Liver (tissue), 9 donors: ENCODE measurements around the gene PHB1. TPM values are rescaled to one million over a fixed set of nuclear protein-coding genes. Genes with fewer than 3 reads are reported as not detected.

Experiments
- DNase-seq: peaks from one replicate; pipeline ENCODE4 v3.0.0-alpha.2; 2017; ENCODE audit warnings: low spot score
- H3K27ac ChIP-seq, 2 donors: one replicate each; pipeline ENCODE4 v1.7.0; 2013; ENCODE audit warnings: inconsistent platforms in 2 of 2, low read length in 2 of 2, control low read depth in 1 of 2, low read depth in 1 of 2, mild to moderate bottlenecking in 1 of 2
- H3K27me3 ChIP-seq, 4 donors: one replicate each; pipeline versions ENCODE4 v1.6.1 to v1.7.0; 2013; ENCODE audit warnings: low read length in 3 of 4, inconsistent platforms in 1 of 4, mild to moderate bottlenecking in 1 of 4, moderate library complexity in 1 of 4; ENCODE audit not compliant: control insufficient read depth in 4 of 4, insufficient read depth in 4 of 4
- H3K36me3 ChIP-seq, 4 donors: one replicate each; pipeline versions ENCODE4 v1.6.1 to v1.7.0; 2013; ENCODE audit warnings: low read length in 3 of 4, mild to moderate bottlenecking in 3 of 4, low read depth in 1 of 4, moderate library complexity in 1 of 4; ENCODE audit not compliant: control insufficient read depth in 4 of 4, insufficient read depth in 3 of 4
- H3K4me1 ChIP-seq, 4 donors: one replicate each; pipeline versions ENCODE4 v1.6.1 to v1.7.0; 2013; ENCODE audit warnings: low read length in 3 of 4, mild to moderate bottlenecking in 3 of 4, moderate library complexity in 1 of 4; ENCODE audit not compliant: control insufficient read depth in 4 of 4, insufficient read depth in 4 of 4
- H3K4me3 ChIP-seq, 3 donors: one replicate each; pipeline versions ENCODE4 v1.6.1 to v1.7.0; 2013; ENCODE audit warnings: low read length in 3 of 3, control low read depth in 1 of 3, low read depth in 1 of 3, mild to moderate bottlenecking in 1 of 3
- H3K9ac ChIP-seq, 2 donors: one replicate each; pipeline ENCODE4 v1.7.0; 2013; ENCODE audit warnings: low read length in 2 of 2, mild to moderate bottlenecking in 2 of 2, moderate library complexity in 2 of 2, control low read depth in 1 of 2, low read depth in 1 of 2
- H3K9me3 ChIP-seq, 4 donors: one replicate each; pipeline versions ENCODE4 v1.6.1 to v1.7.0; 2013; ENCODE audit warnings: low read length in 3 of 4; ENCODE audit not compliant: control insufficient read depth in 4 of 4
- FOXA2 ChIP-seq: IDR thresholded peaks from 2 replicates; pipeline ENCODE4 v1.6.1; 2016; ENCODE audit warnings: antibody characterized with exemption
- HNF4A ChIP-seq, 2 donors: conservative IDR thresholded peaks; 2 replicates each; pipeline ENCODE4 v1.6.1; 2016; ENCODE audit warnings: antibody characterized with exemption in 2 of 2, mild to moderate bottlenecking in 2 of 2
- HNF4G ChIP-seq: IDR thresholded peaks from 2 replicates; pipeline ENCODE4 v1.6.1; 2016; ENCODE audit warnings: antibody characterized with exemption
- RAD21 ChIP-seq, 2 donors: IDR thresholded peaks; 2 replicates each; pipeline ENCODE4 v1.6.1; 2016; ENCODE audit warnings: antibody characterized with exemption in 2 of 2, mild to moderate bottlenecking in 2 of 2
- RXRA ChIP-seq, 2 donors: IDR thresholded peaks; 2 replicates each; pipeline ENCODE4 v1.6.1; 2017 to 2018; ENCODE audit warnings: antibody characterized with exemption in 2 of 2, mild to moderate bottlenecking in 1 of 2
- TAF1 ChIP-seq: conservative IDR thresholded peaks from 2 replicates; pipeline ENCODE4 v1.6.1; 2016; ENCODE audit warnings: antibody characterized with exemption, mild to moderate bottlenecking
- WGBS: extraction: QIAGEN DNeasy Blood & Tissue Kit; methylation state at CpG from one replicate; pipeline ENCODE4 v1.1.7; 2013; 5-methylcytosine and 5-hydroxymethylcytosine counted together
- polyA plus RNA-seq, 2 donors: library from polyadenylated mRNA; stranded (reverse) in 1 of 2; unstranded in 1 of 2; fragments of 200-250 nt in 1 of 2; fragments of >200 nt in 1 of 2; fragmentation: Nextera tagmentation in 1 of 2; extraction: Ambion mirVana in 1 of 2; gene quantifications; one replicate each; pipeline versions ENCODE4 v1.2.1 to v1.2.3, GENCODE V29; 2013 to 2015
- total RNA-seq, 2 donors: library from RNA; depleted of rRNA; stranded (reverse); fragments of >200 nt; gene quantifications; one replicate each; pipeline ENCODE4 v1.2.3, GENCODE V29; 2014
- TF ChIP-seq, protein P1 (sequence below): IDR thresholded peaks from 2 replicates; pipeline ENCODE4 v1.6.1; 2016; ENCODE audit warnings: antibody characterized with exemption
- TF ChIP-seq, protein P2 (sequence below): IDR thresholded peaks from 2 replicates; pipeline ENCODE4 v1.6.1; 2016; ENCODE audit warnings: antibody characterized with exemption, mild to moderate bottlenecking
- TF ChIP-seq, protein P3 (sequence below): IDR thresholded peaks from 2 replicates; pipeline ENCODE4 v1.6.1; 2016; ENCODE audit warnings: antibody characterized with exemption
- TF ChIP-seq, protein P4 (sequence below): fragments of 150-350 bp; IDR thresholded peaks from 2 replicates; pipeline ENCODE4 v1.5.1; 2017; ENCODE audit warnings: improper control_type of control experiment, low read depth, low read length; ENCODE audit not compliant: missing input control
- donor health status: healthy.
- donor health status: healthy.
- donor health status: healthy.
- donor health status: healthy.
- donor health status: healthy.

Gene PHB1
- total and polyA plus RNA-seq, 4 donors = 52.5 to 149 (median 98.5) TPM

DNA sequence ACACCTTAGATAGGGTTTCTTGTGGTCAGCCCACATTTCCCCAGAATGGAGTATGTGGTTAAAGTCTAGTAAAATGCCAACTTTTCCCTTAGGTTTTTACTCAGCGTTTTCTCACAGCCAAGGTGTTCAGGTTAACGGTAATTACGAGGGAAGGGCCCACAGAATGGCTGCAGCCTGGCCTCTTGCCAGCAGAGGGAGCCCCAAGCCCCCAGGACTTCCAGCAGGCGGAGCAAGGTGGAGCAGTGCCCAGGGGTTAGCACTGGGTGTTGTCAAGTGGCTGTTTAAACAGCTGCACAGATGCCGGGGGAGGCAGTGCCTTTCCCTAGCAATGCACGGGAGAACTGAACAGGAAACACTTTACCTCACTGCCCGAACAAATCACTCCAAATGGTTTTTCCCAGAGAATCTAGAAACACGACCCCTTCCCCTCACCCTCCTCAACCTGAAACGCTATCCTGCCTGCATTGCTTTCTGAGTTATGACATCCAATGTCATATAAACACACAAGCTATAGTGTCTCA lies 6.6 kb downstream of the PHB1 start:
- no peaks in the 10 kb centered on the region for H3K9me3 ChIP-seq
- no peak overlapping the region for H3K27ac ChIP-seq
- TF ChIP-seq, protein P1, sequence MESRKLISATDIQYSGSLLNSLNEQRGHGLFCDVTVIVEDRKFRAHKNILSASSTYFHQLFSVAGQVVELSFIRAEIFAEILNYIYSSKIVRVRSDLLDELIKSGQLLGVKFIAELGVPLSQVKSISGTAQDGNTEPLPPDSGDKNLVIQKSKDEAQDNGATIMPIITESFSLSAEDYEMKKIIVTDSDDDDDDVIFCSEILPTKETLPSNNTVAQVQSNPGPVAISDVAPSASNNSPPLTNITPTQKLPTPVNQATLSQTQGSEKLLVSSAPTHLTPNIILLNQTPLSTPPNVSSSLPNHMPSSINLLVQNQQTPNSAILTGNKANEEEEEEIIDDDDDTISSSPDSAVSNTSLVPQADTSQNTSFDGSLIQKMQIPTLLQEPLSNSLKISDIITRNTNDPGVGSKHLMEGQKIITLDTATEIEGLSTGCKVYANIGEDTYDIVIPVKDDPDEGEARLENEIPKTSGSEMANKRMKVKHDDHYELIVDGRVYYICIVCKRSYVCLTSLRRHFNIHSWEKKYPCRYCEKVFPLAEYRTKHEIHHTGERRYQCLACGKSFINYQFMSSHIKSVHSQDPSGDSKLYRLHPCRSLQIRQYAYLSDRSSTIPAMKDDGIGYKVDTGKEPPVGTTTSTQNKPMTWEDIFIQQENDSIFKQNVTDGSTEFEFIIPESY = no peak
- TF ChIP-seq TAF1 (no peak), RAD21 (IDR thresholded peaks at IDR 0.05) (peak; percentile 70 to 81), HNF4G (no peak), HNF4A (conservative IDR thresholded peaks at IDR 0.05) (no peak), FOXA2 (no peak)
- TF ChIP-seq, protein P2, sequence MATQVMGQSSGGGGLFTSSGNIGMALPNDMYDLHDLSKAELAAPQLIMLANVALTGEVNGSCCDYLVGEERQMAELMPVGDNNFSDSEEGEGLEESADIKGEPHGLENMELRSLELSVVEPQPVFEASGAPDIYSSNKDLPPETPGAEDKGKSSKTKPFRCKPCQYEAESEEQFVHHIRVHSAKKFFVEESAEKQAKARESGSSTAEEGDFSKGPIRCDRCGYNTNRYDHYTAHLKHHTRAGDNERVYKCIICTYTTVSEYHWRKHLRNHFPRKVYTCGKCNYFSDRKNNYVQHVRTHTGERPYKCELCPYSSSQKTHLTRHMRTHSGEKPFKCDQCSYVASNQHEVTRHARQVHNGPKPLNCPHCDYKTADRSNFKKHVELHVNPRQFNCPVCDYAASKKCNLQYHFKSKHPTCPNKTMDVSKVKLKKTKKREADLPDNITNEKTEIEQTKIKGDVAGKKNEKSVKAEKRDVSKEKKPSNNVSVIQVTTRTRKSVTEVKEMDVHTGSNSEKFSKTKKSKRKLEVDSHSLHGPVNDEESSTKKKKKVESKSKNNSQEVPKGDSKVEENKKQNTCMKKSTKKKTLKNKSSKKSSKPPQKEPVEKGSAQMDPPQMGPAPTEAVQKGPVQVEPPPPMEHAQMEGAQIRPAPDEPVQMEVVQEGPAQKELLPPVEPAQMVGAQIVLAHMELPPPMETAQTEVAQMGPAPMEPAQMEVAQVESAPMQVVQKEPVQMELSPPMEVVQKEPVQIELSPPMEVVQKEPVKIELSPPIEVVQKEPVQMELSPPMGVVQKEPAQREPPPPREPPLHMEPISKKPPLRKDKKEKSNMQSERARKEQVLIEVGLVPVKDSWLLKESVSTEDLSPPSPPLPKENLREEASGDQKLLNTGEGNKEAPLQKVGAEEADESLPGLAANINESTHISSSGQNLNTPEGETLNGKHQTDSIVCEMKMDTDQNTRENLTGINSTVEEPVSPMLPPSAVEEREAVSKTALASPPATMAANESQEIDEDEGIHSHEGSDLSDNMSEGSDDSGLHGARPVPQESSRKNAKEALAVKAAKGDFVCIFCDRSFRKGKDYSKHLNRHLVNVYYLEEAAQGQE = no peak
- TF ChIP-seq, protein P3, sequence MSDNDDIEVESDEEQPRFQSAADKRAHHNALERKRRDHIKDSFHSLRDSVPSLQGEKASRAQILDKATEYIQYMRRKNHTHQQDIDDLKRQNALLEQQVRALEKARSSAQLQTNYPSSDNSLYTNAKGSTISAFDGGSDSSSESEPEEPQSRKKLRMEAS = no peak
- TF ChIP-seq, protein P4, sequence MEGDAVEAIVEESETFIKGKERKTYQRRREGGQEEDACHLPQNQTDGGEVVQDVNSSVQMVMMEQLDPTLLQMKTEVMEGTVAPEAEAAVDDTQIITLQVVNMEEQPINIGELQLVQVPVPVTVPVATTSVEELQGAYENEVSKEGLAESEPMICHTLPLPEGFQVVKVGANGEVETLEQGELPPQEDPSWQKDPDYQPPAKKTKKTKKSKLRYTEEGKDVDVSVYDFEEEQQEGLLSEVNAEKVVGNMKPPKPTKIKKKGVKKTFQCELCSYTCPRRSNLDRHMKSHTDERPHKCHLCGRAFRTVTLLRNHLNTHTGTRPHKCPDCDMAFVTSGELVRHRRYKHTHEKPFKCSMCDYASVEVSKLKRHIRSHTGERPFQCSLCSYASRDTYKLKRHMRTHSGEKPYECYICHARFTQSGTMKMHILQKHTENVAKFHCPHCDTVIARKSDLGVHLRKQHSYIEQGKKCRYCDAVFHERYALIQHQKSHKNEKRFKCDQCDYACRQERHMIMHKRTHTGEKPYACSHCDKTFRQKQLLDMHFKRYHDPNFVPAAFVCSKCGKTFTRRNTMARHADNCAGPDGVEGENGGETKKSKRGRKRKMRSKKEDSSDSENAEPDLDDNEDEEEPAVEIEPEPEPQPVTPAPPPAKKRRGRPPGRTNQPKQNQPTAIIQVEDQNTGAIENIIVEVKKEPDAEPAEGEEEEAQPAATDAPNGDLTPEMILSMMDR = peak; percentile 53
- no peak overlapping the region for H3K4me3 ChIP-seq
- H3K36me3 ChIP-seq = peaks cover 19 to 84% (median 68%) of the 10 kb centered on the region in 4 donors
- 56% methylated on average over 9 of the region's 9 CpGs for WGBS
- H3K9ac ChIP-seq = no peak overlapping the region
- peak; percentile 84 for DNase-seq
- H3K4me1 ChIP-seq = no peaks in the 10 kb centered on the region
- no peaks in the 10 kb centered on the region for H3K27me3 ChIP-seq

DNA sequence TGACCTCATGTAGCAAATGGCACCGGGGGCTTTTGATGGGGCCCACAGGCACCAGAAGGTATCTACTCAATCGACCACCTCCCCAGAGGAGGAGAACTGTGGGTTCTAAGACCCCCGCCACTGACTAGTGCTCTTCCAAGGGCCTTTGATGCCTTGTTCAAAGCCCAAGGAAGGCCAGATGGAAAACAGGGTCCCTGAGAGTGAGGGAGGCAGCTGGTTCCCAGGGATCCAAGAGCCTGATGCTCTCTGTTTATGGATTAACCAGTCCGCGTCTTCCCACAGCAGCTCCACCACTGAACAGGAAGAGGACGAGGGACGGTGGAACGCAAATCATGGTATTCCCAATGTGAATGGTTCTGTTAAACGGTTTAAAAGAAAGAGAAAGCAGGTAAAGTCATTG lies 7.6 kb downstream of the PHB1 start:
- Histone ChIP-seq H3K9me3 (no peaks in the 10 kb centered on the region), H3K27ac (no peak overlapping the region), H3K27me3 (no peaks in the 10 kb centered on the region), H3K36me3 (peaks cover 19 to 79% (median 66%) of the 10 kb centered on the region in 4 donors), H3K4me1 (no peaks in the 10 kb centered on the region), H3K4me3 (no peak overlapping the region), H3K9ac (no peak overlapping the region)
- TF ChIP-seq RXRA (IDR thresholded peaks at IDR 0.05) (no peak), HNF4A (conservative IDR thresholded peaks at IDR 0.05) (no peak)
- WGBS = 96% methylated on average over 9 of the region's 9 CpGs
- no peak for DNase-seq
